Neural cell (in vitro differentiated cells): ENCODE measurements around the gene WFIKKN2. TPM values are rescaled to one million over a fixed set of nuclear protein-coding genes. Genes with fewer than 3 reads are reported as not detected.

Source experiments
- H2AFZ ChIP-seq: fragments of 200-600, 300-800 bp; sonication (generic), shearing (Covaris generic); 2 replicates; pipeline ENCODE4 v1.6.0; 2014; ENCODE audit warnings: low read depth, mild to moderate bottlenecking, antibody characterized with exemption, low read length, moderate library complexity
- H3F3A ChIP-seq: fragments of 200-600 bp; shearing (Covaris generic); 2 replicates; pipeline ENCODE4 v1.6.1; 2016; ENCODE audit warnings: mild to moderate bottlenecking, moderate library complexity, mixed read lengths, antibody characterized with exemption, low read length; ENCODE audit not compliant: insufficient read depth, poor library complexity, severe bottlenecking
- H3K27ac ChIP-seq: fragments of 200-600, 300-800 bp; sonication (generic), shearing (Covaris generic); 2 replicates; pipeline ENCODE4 v1.5.1; 2014; ENCODE audit warnings: mild to moderate bottlenecking, low read length, moderate library complexity
- H3K27me3 ChIP-seq: fragments of 300-800, 200-600 bp; sonication (generic), shearing (Covaris generic); 2 replicates; pipeline ENCODE4 v1.6.0; 2014; ENCODE audit warnings: mild to moderate bottlenecking, low read depth, low read length, moderate library complexity; ENCODE audit not compliant: insufficient read depth
- H3K36me3 ChIP-seq: fragments of 300-800, 200-600 bp; sonication (generic), shearing (Covaris generic); 2 replicates; pipeline ENCODE4 v1.5.1; 2014; ENCODE audit warnings: mild to moderate bottlenecking, antibody characterized with exemption, low read length, moderate library complexity; ENCODE audit not compliant: insufficient read depth
- H3K4me2 ChIP-seq: fragments of 300-800, 200-600 bp; sonication (generic), shearing (Covaris generic); 2 replicates; pipeline ENCODE4 v1.6.0; 2014; ENCODE audit warnings: mild to moderate bottlenecking, low read length
- H3K4me3 ChIP-seq: fragments of 300-800, 200-600 bp; sonication (generic), shearing (Covaris generic); 2 replicates; pipeline ENCODE4 v1.5.1; 2014; ENCODE audit warnings: mild to moderate bottlenecking, low read length, moderate library complexity
- H3K79me2 ChIP-seq: fragments of 200-600 bp; shearing (Covaris generic); replicated peaks from 2 replicates; pipeline ENCODE4 v1.6.0; 2014; ENCODE audit warnings: mild to moderate bottlenecking, low read length, moderate library complexity; ENCODE audit not compliant: insufficient read depth
- H3K9ac ChIP-seq: fragments of 300-800, 200-600 bp; sonication (generic), shearing (Covaris generic); 2 replicates; pipeline ENCODE4 v1.6.1; 2016; ENCODE audit warnings: mild to moderate bottlenecking, low read length, mixed read lengths
- H3K9me2 ChIP-seq: fragments of 200-600 bp; shearing (Covaris generic); 2 replicates; pipeline ENCODE4 v1.6.1; 2016; ENCODE audit warnings: mild to moderate bottlenecking, low read length, mixed read lengths; ENCODE audit not compliant: insufficient read depth
- H3K9me3 ChIP-seq: fragments of 200-600, 300-800 bp; sonication (generic), shearing (Covaris generic); 2 replicates; pipeline ENCODE4 v1.6.1; 2016; ENCODE audit warnings: mild to moderate bottlenecking, mixed run types, low read length, moderate library complexity, mixed read lengths
- H4K20me1 ChIP-seq: fragments of 200-600 bp; shearing (Covaris generic); 2 replicates; pipeline ENCODE4 v1.6.1; 2016; ENCODE audit warnings: mild to moderate bottlenecking, mixed run types; ENCODE audit not compliant: insufficient read depth
- EP300 ChIP-seq: fragments of 450-650 bp; conservative IDR thresholded peaks from 2 replicates; pipeline ENCODE4 v1.6.1; 2014; ENCODE audit warnings: antibody characterized with exemption, mild to moderate bottlenecking, moderate library complexity; ENCODE audit not compliant: poor library complexity, severe bottlenecking
- EZH2 ChIP-seq: fragments of 200-600, 300-800 bp; shearing (Covaris generic), sonication (generic); IDR thresholded peaks from 2 replicates; pipeline ENCODE4 v1.6.1; 2014; ENCODE audit warnings: antibody characterized with exemption, low read length, borderline replicate concordance, mild to moderate bottlenecking; ENCODE audit not compliant: insufficient read depth, poor library complexity, severe bottlenecking
- MXI1 ChIP-seq: fragments of 450-650 bp; conservative IDR thresholded peaks from 2 replicates; pipeline ENCODE4 v1.6.1; 2014; ENCODE audit warnings: antibody characterized with exemption, mild to moderate bottlenecking; ENCODE audit not compliant: poor library complexity, severe bottlenecking
- POLR2AphosphoS5 ChIP-seq: IDR thresholded peaks from 2 replicates; pipeline ENCODE4 v1.6.1; 2012
- RAD21 ChIP-seq: fragments of 450-650 bp; conservative IDR thresholded peaks from 2 replicates; pipeline ENCODE4 v1.6.1; 2014; ENCODE audit warnings: antibody characterized with exemption, mild to moderate bottlenecking, moderate library complexity
- SMC3 ChIP-seq: fragments of 450-650 bp; conservative IDR thresholded peaks from 2 replicates; pipeline ENCODE4 v1.6.1; 2014; ENCODE audit warnings: antibody characterized with exemption, mild to moderate bottlenecking, moderate library complexity; ENCODE audit not compliant: poor library complexity
- TAF1 ChIP-seq: IDR thresholded peaks from 2 replicates; pipeline ENCODE4 v1.6.1; 2012; ENCODE audit warnings: low read depth
- polyA plus RNA-seq: library from polyadenylated mRNA; depleted of rRNA; stranded (reverse); fragments of >200 nt; gene quantifications from 2 replicates; pipeline ENCODE4 v1.2.3, GENCODE V29; 2014
- TF ChIP-seq, protein P1 (sequence below): fragments of 450-650 bp; IDR thresholded peaks from 2 replicates; pipeline ENCODE4 v1.5.1; 2014; ENCODE audit warnings: antibody characterized with exemption, mild to moderate bottlenecking, moderate library complexity; ENCODE audit not compliant: poor library complexity, severe bottlenecking
- TF ChIP-seq, protein P2 (sequence below): IDR thresholded peaks from 2 replicates; pipeline ENCODE4 v1.6.1; 2012; ENCODE audit warnings: borderline replicate concordance

WFIKKN2 gene
- polyA plus RNA-seq, 1 donor from 2014 or later: not detected

DNA sequence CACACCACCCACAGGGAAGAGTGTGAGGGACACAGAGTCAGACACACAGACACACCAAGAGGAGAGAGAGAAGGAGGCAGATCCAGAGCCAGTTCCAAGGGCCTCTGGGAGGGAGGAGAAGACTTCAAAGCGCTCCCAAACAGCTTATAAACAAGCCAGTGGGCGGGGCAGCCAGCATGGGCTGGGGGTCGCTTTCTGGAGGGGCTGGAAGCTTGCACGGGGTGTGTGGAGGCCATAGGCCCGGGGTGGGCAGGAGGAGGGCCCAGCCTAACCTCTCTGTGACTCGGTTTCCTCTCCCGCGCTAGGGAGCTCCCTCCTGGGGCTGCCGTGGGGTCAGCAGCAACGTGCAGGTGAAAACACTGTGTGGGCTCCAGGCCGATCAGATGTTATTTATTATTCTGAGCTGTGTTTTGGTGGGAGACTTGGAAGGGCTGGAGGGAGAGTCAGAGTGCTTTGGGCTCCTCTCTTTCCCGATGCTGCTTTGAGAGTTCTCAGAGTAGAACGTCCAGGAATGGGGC, 2.5 kb upstream of the WFIKKN2 start:
- TF ChIP-seq SMC3: no peak
- no peak for TF ChIP-seq RAD21
- no peak for TF ChIP-seq TAF1
- no peak for TF ChIP-seq EZH2
- TF ChIP-seq, protein P1, sequence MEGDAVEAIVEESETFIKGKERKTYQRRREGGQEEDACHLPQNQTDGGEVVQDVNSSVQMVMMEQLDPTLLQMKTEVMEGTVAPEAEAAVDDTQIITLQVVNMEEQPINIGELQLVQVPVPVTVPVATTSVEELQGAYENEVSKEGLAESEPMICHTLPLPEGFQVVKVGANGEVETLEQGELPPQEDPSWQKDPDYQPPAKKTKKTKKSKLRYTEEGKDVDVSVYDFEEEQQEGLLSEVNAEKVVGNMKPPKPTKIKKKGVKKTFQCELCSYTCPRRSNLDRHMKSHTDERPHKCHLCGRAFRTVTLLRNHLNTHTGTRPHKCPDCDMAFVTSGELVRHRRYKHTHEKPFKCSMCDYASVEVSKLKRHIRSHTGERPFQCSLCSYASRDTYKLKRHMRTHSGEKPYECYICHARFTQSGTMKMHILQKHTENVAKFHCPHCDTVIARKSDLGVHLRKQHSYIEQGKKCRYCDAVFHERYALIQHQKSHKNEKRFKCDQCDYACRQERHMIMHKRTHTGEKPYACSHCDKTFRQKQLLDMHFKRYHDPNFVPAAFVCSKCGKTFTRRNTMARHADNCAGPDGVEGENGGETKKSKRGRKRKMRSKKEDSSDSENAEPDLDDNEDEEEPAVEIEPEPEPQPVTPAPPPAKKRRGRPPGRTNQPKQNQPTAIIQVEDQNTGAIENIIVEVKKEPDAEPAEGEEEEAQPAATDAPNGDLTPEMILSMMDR: no peak
- H3K27ac ChIP-seq: no peak overlapping the region
- H4K20me1 ChIP-seq: no peaks in the 10 kb centered on the region
- no peaks in the 10 kb centered on the region for H3K9me3 ChIP-seq
- H3K9me2 ChIP-seq: no peaks in the 10 kb centered on the region
- H3K27me3 ChIP-seq: no peaks in the 10 kb centered on the region
- no peaks in the 10 kb centered on the region for H3F3A ChIP-seq
- no peaks in the 10 kb centered on the region for H3K36me3 ChIP-seq
- no peaks in the 10 kb centered on the region for H3K79me2 ChIP-seq
- H3K4me3 ChIP-seq: no peak overlapping the region
- H3K4me2 ChIP-seq: no peak overlapping the region
- H3K9ac ChIP-seq: no peak overlapping the region
- H2AFZ ChIP-seq: no peak overlapping the region

DNA sequence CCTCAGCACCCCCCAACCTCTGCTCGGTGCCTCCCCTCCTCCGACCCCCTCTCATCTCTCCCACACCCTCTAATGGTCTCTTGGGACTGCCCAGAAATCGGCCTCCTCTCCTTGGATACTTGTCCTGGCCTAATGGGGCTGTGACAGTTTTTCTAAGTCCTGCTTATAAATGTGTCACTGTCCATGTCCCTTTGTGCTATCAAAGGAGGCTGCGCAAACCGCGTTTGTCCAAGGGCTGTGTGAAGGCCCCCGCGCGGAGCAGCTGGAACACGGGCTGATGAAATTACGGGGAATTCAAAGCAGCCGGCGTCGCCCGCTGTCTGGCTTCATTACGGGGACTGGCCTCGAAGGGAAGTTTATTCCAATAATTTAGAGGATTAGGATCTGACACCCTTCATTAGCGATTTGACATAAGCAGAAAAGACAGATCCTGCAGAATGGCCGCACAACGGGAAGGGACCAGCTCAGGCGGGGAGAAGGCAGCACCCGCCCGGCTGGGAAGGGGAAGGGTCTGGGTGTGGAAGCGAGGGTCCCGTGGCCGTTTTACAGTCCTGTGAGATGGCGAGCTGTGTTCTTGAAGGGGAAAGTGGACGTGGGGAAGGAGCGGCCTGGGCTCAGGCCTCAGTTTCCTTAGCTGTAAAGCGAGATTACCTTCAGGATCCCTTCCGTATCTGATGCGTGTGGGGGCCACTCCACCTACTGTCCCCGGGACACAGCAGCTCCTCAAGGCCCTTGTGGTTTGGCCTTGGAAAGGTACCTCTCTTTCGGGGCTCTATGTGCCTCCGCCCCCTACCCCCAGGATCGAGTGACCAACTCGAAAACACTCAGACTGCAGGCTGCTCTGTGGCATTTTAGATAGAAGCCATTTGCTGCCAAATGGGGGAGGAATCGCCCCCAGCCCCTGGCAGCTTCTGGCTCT, 1.6 kb upstream of the WFIKKN2 start:
- no peaks in the 10 kb centered on the region for H3K9me2 ChIP-seq
- H3K27me3 ChIP-seq: no peaks in the 10 kb centered on the region
- H2AFZ ChIP-seq: no peak overlapping the region
- no peak overlapping the region for H3K9ac ChIP-seq
- H3K4me2 ChIP-seq: no peak overlapping the region
- H3K36me3 ChIP-seq: no peaks in the 10 kb centered on the region
- no peak overlapping the region for H3K4me3 ChIP-seq
- H3K9me3 ChIP-seq: no peaks in the 10 kb centered on the region
- H3K27ac ChIP-seq: no peak overlapping the region
- TF ChIP-seq SMC3: no peak
- TF ChIP-seq TAF1: no peak
- no peak for TF ChIP-seq POLR2AphosphoS5
- TF ChIP-seq, protein P1: no peak
- TF ChIP-seq, protein P2, sequence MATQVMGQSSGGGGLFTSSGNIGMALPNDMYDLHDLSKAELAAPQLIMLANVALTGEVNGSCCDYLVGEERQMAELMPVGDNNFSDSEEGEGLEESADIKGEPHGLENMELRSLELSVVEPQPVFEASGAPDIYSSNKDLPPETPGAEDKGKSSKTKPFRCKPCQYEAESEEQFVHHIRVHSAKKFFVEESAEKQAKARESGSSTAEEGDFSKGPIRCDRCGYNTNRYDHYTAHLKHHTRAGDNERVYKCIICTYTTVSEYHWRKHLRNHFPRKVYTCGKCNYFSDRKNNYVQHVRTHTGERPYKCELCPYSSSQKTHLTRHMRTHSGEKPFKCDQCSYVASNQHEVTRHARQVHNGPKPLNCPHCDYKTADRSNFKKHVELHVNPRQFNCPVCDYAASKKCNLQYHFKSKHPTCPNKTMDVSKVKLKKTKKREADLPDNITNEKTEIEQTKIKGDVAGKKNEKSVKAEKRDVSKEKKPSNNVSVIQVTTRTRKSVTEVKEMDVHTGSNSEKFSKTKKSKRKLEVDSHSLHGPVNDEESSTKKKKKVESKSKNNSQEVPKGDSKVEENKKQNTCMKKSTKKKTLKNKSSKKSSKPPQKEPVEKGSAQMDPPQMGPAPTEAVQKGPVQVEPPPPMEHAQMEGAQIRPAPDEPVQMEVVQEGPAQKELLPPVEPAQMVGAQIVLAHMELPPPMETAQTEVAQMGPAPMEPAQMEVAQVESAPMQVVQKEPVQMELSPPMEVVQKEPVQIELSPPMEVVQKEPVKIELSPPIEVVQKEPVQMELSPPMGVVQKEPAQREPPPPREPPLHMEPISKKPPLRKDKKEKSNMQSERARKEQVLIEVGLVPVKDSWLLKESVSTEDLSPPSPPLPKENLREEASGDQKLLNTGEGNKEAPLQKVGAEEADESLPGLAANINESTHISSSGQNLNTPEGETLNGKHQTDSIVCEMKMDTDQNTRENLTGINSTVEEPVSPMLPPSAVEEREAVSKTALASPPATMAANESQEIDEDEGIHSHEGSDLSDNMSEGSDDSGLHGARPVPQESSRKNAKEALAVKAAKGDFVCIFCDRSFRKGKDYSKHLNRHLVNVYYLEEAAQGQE: no peak
- no peak for TF ChIP-seq MXI1
- no peak for TF ChIP-seq EZH2
- no peak for TF ChIP-seq EP300
- H3K79me2 ChIP-seq: no peaks in the 10 kb centered on the region
- no peaks in the 10 kb centered on the region for H3F3A ChIP-seq
- H4K20me1 ChIP-seq: no peaks in the 10 kb centered on the region
